Activated T-helper 1 cell treated with Interleukin-2 at 50 U/mL for 16 hours (primary cell): ENCODE results near the gene MAST4.
"Not testable (repeated sequence)": the region's sequence is repeated elsewhere in the genome, so short reads cannot be mapped to it uniquely, and the experiment has no call there.

Experiments
- DNase-seq: peaks from one replicate; pipeline ENCODE4 v3.0.0-alpha.2; 2020; ENCODE audit warnings: low read depth

Gene MAST4

DNA sequence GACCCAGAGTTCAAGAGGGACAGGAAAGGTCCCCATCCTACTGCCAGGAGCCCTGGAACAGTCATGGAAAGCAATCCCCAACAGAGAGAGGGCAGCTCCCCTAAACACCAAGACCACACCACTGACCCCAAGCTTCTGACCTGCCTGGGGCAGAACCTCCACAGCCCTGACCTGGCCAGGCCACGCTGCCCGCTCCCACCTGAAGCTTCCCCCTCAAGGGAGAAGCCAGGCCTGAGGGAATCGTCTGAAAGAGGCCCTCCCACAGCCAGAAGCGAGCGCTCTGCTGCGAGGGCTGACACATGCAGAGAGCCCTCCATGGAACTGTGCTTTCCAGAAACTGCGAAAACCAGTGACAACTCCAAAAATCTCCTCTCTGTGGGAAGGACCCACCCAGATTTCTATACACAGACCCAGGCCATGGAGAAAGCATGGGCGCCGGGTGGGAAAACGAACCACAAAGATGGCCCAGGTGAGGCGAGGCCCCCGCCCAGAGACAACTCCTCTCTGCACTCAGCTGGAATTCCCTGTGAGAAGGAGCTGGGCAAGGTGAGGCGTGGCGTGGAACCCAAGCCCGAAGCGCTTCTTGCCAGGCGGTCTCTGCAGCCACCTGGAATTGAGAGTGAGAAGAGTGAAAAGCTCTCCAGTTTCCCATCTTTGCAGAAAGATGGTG is 568.8 kb downstream of the MAST4 start:
- no peak for DNase-seq

DNA sequence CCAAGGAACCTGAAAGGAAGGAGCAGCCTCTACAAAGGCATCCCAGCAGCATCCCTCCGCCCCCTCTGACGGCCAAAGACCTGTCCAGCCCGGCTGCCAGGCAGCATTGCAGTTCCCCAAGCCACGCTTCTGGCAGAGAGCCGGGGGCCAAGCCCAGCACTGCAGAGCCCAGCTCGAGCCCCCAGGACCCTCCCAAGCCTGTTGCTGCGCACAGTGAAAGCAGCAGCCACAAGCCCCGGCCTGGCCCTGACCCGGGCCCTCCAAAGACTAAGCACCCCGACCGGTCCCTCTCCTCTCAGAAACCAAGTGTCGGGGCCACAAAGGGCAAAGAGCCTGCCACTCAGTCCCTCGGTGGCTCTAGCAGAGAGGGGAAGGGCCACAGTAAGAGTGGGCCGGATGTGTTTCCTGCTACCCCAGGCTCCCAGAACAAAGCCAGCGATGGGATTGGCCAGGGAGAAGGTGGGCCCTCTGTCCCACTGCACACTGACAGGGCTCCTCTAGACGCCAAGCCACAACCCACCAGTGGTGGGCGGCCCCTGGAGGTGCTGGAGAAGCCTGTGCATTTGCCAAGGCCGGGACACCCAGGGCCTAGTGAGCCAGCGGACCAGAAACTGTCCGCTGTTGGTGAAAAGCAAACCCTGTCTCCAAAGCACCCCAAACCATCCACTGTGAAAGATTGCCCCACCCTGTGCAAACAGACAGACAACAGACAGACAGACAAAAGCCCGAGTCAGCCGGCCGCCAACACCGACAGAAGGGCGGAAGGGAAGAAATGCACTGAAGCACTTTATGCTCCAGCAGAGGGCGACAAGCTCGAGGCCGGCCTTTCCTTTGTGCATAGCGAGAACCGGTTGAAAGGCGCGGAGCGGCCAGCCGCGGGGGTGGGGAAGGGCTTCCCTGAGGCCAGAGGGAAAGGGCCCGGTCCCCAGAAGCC is 569.6 kb downstream of the MAST4 start:
- peak; percentile 62 for DNase-seq

- peak; percentile 60 for DNase-seq
These were observed 570.5 kb downstream of the MAST4 start for GRCh38 chr5:67166460-67167285.

DNA sequence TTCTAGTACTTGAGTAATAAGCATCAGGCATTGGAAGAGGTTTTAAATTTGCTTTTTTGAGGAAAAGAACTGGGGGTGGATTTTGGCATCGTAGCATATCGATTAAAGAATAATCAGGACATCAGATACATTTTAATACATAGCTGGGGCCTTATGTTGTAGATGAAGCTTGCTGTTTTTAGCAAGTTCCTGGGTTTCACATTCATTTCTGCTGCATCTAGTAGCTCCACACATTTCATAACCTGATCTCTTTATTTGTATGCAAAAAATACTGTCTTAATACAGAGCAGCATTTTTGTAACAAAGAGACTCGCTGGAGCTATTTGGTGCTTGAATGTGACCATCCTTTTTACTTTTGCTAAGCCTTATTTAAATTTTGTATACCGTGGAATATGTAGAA is 571.9 kb downstream of the MAST4 start:
- no peak for DNase-seq

- DNase-seq = no peak
These were observed 574.6 kb downstream of the MAST4 start for GRCh38 chr5:67170767-67171166.

- not testable (repeated sequence) for DNase-seq
These were observed 577.2 kb downstream of the MAST4 start for GRCh38 chr5:67173351-67173750.

GRCh38 chr5:67173959-67174358 is 577.8 kb downstream of the MAST4 start:
- DNase-seq = no peak

GRCh38 chr5:67176936-67177335 is 580.7 kb downstream of the MAST4 start:
- no peak for DNase-seq

DNA sequence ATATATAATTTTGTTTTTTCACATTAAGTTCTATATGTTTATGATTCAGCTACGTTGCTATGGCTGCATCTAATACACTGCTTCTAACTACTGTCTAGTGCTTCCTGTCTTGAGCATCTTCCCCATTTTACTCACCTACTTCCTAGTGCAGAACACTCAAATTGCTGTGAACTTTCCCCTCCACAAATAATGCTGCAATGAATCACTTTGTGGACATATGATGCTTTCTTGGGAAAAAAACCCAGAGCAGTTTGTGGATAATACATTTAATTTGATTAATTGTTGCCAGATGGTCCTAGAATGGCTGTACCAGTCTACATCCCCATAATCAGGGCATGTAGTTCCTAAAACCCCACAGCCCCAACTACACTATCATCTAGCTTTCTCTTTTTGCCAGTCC is 581.9 kb downstream of the MAST4 start:
- DNase-seq = no peak

- no peak for DNase-seq
These were observed 582.8 kb downstream of the MAST4 start for GRCh38 chr5:67178966-67179365.

DNA sequence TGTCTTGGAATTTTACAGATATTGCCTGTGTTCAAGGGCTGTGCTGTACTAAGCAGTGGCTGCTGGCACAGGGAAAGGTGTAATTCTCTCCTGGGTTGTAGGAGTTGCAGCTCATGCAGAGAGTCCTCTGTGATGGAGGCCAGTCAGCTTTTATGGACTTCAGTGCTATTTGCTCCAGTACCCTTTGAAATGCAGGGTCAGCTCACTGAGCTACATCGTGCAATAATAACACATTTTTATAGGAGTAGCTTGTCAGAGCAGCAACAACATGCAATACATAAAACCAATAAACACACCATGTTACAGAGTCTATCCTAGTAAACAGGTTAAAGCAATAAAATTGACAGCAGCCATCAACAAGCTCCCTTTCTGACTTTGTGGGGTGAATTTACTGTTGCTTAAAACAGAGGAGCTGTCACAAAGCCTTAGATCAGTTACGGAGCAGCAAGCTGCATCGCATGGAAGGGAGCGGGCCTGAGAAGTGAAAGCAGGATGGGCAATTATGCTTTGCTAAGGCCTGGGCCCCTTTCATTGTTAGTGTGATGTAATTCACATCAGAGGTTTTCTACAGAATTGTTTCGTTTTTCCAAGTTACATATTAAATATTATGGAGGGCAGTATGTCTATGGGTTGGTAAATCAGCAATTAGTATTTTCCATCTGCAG is 583.6 kb downstream of the MAST4 start:
- no peak for DNase-seq

DNA sequence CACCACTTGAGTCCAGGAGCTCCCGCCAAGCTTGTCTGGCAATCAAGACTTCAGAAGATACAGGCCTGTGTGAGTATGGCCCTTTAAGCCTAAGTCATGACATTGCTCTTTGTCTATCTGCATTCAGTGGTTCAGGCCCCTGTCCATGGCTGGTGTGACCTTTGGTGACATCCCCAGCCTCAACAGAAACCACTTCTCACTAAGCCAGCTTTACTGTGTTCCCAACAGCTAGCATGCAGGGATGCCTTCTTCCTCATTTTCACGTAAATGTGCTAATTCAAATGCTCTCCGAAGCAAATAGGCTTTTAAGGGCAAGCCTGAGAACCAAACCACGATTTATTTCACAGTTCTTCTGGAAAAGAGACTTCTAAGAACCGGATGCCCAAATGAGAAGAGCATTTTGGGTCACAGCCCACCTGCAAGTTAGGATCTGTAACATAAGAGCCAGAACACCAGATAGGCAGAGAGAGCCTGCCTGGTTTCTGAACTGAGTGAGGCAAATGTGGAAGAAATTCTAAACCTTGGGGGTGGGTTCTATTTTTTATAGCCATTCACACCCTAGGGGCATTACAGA is 585.5 kb downstream of the MAST4 start:
- no peak for DNase-seq

DNA sequence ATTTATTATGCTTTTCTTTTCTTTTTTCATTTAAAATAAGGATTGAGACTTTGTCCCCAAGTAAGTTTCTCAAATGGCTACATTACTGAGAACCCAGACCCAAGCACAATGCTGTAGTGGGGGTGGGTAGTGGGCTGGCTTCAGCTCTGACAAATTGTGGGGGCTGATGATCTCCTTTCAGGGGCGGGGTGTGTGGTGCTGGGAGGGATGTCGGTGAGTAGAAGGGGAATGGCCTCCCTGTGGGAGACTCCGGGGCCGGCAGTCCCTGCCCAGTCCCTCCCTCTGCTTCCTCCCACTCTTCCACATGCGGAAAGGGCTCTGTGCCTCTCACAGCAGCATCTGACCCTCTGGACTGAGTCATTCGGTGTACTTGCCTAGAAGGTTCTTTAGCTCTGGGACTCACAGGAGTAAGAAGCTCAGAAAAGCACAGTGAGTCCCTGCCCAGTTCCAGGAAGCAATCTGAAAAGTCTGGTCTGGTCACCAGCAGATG is 586.2 kb downstream of the MAST4 start:
- no peak for DNase-seq

DNA sequence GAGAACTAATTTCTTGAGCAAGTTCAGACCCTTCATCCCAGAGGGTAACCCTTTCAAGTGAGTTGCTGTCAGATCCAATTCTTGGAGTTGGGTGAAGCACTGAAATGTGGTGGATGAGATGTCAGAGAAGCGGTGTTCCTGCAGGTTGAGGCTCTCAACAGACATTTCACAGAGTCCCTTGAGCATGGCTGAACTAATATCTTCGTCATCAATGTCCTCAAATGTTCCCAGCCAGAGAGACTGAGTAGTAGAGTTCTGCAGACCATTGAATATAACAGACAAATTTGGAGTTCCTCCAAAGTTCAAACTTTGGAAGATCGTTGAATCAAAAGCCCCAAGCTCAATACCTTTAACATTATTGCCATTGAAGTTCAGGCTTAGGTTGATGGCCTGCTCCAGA is 587.7 kb downstream of the MAST4 start:
- DNase-seq = no peak

- DNase-seq = no peak
These were observed 591.0 kb downstream of the MAST4 start for GRCh38 chr5:67187006-67187715.

DNA sequence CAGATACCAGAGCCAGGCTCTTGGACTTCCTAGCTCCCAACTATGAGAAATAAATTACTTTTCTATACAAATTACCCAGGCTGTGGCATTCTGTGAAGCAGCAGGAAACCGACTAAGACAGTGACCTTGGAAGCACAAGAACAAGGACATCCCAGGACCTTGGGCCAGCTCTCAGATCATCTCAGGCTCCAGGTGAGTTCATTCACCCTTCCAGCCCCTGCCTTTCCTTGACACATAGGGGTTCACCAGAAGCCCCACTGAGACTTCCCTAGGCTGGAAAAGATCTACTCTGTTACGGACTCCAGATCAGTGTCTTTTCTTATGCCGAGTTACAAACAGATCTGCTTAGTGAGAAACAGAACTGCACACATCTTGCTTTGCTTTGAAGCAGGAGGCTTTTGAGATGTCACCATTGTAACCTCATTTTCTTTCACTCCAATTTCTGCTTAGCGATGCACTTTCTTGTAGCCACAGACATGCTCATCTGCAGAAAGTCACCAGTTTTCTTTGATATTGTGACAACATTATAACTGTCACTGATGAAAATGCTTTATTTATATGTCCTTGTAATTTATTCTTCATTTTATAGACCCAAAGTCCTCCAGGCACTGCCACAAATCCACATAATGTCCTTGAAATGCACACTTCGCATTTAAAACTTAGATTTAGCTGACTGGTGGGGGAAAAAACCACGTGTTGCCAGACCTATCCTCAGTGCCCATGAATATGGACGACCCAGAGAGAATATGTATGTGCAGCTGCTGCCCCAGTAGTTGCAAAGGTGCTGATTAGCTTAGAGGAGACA is 592.3 kb downstream of the MAST4 start:
- no peak for DNase-seq

- no peak for DNase-seq
These were observed 592.8 kb downstream of the MAST4 start for GRCh38 chr5:67189079-67189354.

DNA sequence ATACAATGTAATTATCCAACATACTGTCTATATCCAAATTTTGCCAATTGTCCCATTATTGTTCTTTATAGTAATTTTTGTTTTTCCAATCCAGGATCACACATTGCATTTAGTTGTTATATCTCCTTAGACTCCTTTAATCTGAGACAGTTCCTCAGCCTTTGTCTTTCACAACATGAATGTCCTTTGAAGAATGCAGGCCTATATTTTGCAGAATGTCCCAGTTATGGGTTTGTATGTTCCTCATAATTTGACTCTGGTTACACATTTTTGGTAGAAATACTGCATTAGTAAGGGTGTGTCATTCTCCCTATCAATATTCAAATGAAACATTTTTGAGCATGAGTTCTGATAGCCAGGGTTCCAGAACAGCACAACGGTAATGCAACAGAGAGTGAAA is 593.7 kb downstream of the MAST4 start:
- DNase-seq = no peak

GRCh38 chr5:67190410-67190809 is 594.2 kb downstream of the MAST4 start:
- DNase-seq = no peak

- no peak for DNase-seq
These were observed 594.7 kb downstream of the MAST4 start for GRCh38 chr5:67190861-67191260.
